ENCODE data around the gene GATM.

DNA sequence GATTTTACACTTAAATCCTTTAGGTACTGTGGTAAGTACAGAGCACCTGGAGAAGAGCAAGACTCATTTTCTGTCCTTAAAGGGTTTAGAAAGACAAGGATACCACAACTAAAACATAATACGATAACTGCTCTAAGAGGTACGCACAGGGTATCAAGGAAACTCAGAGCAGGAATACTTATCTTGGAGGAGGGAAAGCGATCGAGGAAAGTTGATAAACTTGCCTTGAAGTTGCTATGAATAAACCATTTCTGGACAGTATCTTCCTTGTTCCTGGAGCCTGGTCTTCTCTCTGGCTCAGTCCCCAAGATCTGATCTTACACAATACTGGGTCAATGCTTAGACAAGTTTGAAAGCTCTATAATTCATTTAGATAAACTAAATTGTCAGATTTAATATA is 17.6 kb upstream of the GATM start:
- TF ChIP-seq, protein P1, sequence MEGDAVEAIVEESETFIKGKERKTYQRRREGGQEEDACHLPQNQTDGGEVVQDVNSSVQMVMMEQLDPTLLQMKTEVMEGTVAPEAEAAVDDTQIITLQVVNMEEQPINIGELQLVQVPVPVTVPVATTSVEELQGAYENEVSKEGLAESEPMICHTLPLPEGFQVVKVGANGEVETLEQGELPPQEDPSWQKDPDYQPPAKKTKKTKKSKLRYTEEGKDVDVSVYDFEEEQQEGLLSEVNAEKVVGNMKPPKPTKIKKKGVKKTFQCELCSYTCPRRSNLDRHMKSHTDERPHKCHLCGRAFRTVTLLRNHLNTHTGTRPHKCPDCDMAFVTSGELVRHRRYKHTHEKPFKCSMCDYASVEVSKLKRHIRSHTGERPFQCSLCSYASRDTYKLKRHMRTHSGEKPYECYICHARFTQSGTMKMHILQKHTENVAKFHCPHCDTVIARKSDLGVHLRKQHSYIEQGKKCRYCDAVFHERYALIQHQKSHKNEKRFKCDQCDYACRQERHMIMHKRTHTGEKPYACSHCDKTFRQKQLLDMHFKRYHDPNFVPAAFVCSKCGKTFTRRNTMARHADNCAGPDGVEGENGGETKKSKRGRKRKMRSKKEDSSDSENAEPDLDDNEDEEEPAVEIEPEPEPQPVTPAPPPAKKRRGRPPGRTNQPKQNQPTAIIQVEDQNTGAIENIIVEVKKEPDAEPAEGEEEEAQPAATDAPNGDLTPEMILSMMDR (IDR thresholded peaks at IDR 0.05), result no peak
- no peak for TF ChIP-seq POLR2A (IDR thresholded peaks at IDR 0.05)

All from adrenal gland (tissue), 5 donors.